ENCODE measurements around the gene IPP. TPM values are rescaled to one million over a fixed set of nuclear protein-coding genes. Genes with fewer than 3 reads are reported as not detected.

Gene IPP
- total and polyA plus RNA-seq, 2 of the 8 experiments (the other 6 are each of a cell fraction or from before 2014, with no cell fraction given), result 1.4 to 5.6 TPM

- TF ChIP-seq CHD7 (IDR thresholded peaks at IDR 0.05; ENCODE audit: insufficient replicate concordance, low read length) (no peak), KDM4A (IDR thresholded peaks at IDR 0.05; ENCODE audit: low read depth, low read length, severe bottlenecking) (no peak), MAX (IDR thresholded peaks at IDR 0.05) (no peak), SP2 (IDR thresholded peaks at IDR 0.05; ENCODE audit: low read length) (no peak), HDAC2 (IDR thresholded peaks at IDR 0.05; ENCODE audit: borderline replicate concordance in 1 of 2, low read depth in 2 of 2, low read length in 2 of 2) (no peak)
These were observed 71.3 kb downstream of the IPP start (continued) for GRCh38 chr1:45679123-45679522.
